Keratinocyte (primary cell): ENCODE results near the gene NCBP3. TPM values are rescaled to one million over a fixed set of nuclear protein-coding genes. Genes with fewer than 3 reads are reported as not detected.

Experiments used
- DNase-seq: peaks from one replicate; pipeline ENCODE4 v3.0.0-alpha.2; 2011; ENCODE audit warnings: low read depth, missing footprints, low spot score
- FAIRE-seq: peaks from 2 replicates; lab custom pipeline; 2011; peaks lifted over from hg19 to GRCh38; lab: Jason Lieb, UNC
- H2AFZ ChIP-seq: 2 replicates; pipeline ENCODE4 v1.6.0; 2012; ENCODE audit warnings: low read length, control low read depth, inconsistent platforms; ENCODE audit not compliant: control insufficient read depth
- H3K27ac ChIP-seq: 2 replicates; pipeline ENCODE4 v1.5.1; 2011; ENCODE audit warnings: low read length; ENCODE audit not compliant: control insufficient read depth, insufficient read depth
- H3K27me3 ChIP-seq: 3 replicates; pipeline ENCODE4 v1.6.0; 2011; ENCODE audit warnings: low read length; ENCODE audit not compliant: control insufficient read depth, insufficient read depth; ENCODE audit errors: extremely low read depth
- H3K36me3 ChIP-seq, 2 experiments: 2 replicates in 1 of 2; 3 replicates in 1 of 2; pipeline ENCODE4 v1.5.1; 2011; ENCODE audit warnings: low read length in 2 of 2, mild to moderate bottlenecking in 1 of 2; ENCODE audit not compliant: control insufficient read depth in 2 of 2, insufficient read depth in 2 of 2; ENCODE audit errors: extremely low read depth in 1 of 2
- H3K4me1 ChIP-seq: 3 replicates; pipeline ENCODE4 v1.5.1; 2011; ENCODE audit warnings: low read length; ENCODE audit not compliant: control insufficient read depth, insufficient read depth; ENCODE audit errors: extremely low read depth
- H3K4me2 ChIP-seq: 3 replicates; pipeline ENCODE4 v1.6.0; 2011; ENCODE audit warnings: low read depth, low read length; ENCODE audit not compliant: control insufficient read depth, insufficient read depth; ENCODE audit errors: extremely low read depth
- H3K4me3 ChIP-seq, 3 experiments: fragments of 200-600 bp in 1 of 3; sonication (generic) in 1 of 3; 2 replicates in 2 of 3; 3 replicates in 1 of 3; pipeline ENCODE4 v1.5.1; 2011 to 2016; ENCODE audit warnings: low read length in 3 of 3, mild to moderate bottlenecking in 3 of 3, control low read depth in 2 of 3, inconsistent platforms in 1 of 3, low read depth in 1 of 3, mixed read lengths in 1 of 3, mixed run types in 1 of 3, moderate library complexity in 1 of 3; ENCODE audit not compliant: control insufficient read depth in 2 of 3, insufficient read depth in 2 of 3; ENCODE audit errors: extremely low read depth in 1 of 3
- H3K79me2 ChIP-seq: 2 replicates; pipeline ENCODE4 v1.6.0; 2012; ENCODE audit warnings: low read length; ENCODE audit not compliant: control insufficient read depth, insufficient read depth
- H3K9ac ChIP-seq: 3 replicates; pipeline ENCODE4 v1.6.0; 2011; ENCODE audit warnings: low read length; ENCODE audit not compliant: control insufficient read depth, insufficient read depth; ENCODE audit errors: extremely low read depth
- H3K9me1 ChIP-seq: 3 replicates; pipeline ENCODE4 v1.6.0; 2011; ENCODE audit warnings: low read length; ENCODE audit not compliant: control insufficient read depth, insufficient read depth; ENCODE audit errors: extremely low read depth
- H3K9me3 ChIP-seq: 2 replicates; pipeline ENCODE4 v1.5.1; 2012; ENCODE audit warnings: low read depth, low read length; ENCODE audit not compliant: control insufficient read depth
- H4K20me1 ChIP-seq: 3 replicates; pipeline ENCODE4 v1.6.0; 2011; ENCODE audit warnings: low read length; ENCODE audit not compliant: control insufficient read depth, insufficient read depth; ENCODE audit errors: extremely low read depth
- CTCF ChIP-seq, 3 experiments: IDR thresholded peaks in 1 of 3; conservative IDR thresholded peaks in 1 of 3; optimal IDR thresholded peaks in 1 of 3; 2 replicates in 2 of 3; 3 replicates in 1 of 3; pipeline versions ENCODE3 to v1.5.1; 2011; ENCODE audit warnings: low read length in 3 of 3, mild to moderate bottlenecking in 3 of 3, moderate library complexity in 2 of 3, control low read depth in 1 of 3, inconsistent platforms in 1 of 3; ENCODE audit not compliant: insufficient read depth in 2 of 3; ENCODE audit errors: extremely low read depth in 1 of 3
- EZH2 ChIP-seq: IDR thresholded peaks from one replicate; pipeline ENCODE4 v1.6.1; 2012; ENCODE audit warnings: inconsistent platforms, mild to moderate bottlenecking, low read length, moderate library complexity
- dilution Hi-C: fragments of 300-500 bp; cut with MboI; formaldehyde crosslinking; loops from one replicate; pipeline ENCODE4 v1.7.0; 2020; ENCODE audit warnings: low sequenced_read_pairs; ENCODE audit not compliant: extremely low pct_ligation_motif_present
- polyA plus RNA-seq, 5 experiments: library from polyadenylated mRNA; depleted of rRNA in 3 of 5; stranded (reverse) in 3 of 5; stranded (forward) in 1 of 5; unstranded in 1 of 5; fragments of >200 nt; gene quantifications; 1 replicate in 1 of 5; 2 replicates in 3 of 5; 3 replicates in 1 of 5; pipeline versions ENCODE4 v1.2.1 to v1.2.3, GENCODE V29; 2011 to 2012; ENCODE audit warnings: missing spikeins in 2 of 5, low read depth in 1 of 5, low replicate concordance in 1 of 5

NCBP3 gene
- polyA plus RNA-seq, 1 donor (not counting 4 experiments of a cell fraction or from before 2014, with no cell fraction given): 22.1 TPM

- Histone ChIP-seq H4K20me1 (no peaks in the 10 kb centered on the region), H3K4me3 (no peak overlapping the region), H3K9ac (no peak overlapping the region), H3K9me1 (no peaks in the 10 kb centered on the region), H3K27ac (no peak overlapping the region), H3K79me2 (no peaks in the 10 kb centered on the region), H2AFZ (no peak overlapping the region), H3K36me3 (peaks cover 0 to 5% of the 10 kb centered on the region in 2 experiments), H3K4me2 (no peak overlapping the region), H3K4me1 (no peaks in the 10 kb centered on the region), H3K27me3 (no peaks in the 10 kb centered on the region), H3K9me3 (no peaks in the 10 kb centered on the region)
- DNase-seq (no peak), FAIRE-seq (no peak)
- TF ChIP-seq EZH2: no peak
- no peak for TF ChIP-seq CTCF (optimal IDR thresholded peaks at IDR 0.05 in 1 of 3, IDR thresholded peaks at IDR 0.05 in 1 of 3, conservative IDR thresholded peaks at IDR 0.05 in 1 of 3; ENCODE audit: extremely low read depth in 1 of 3, insufficient read depth in 2 of 3, low read length in 3 of 3)
- dilution Hi-C loops: no loop called here
Measured at GRCh38 chr17:3880983-3881382, 34.9 kb upstream of the NCBP3 start.

GRCh38 chr17:3879591-3880417 is 33.8 kb upstream of the NCBP3 start:
- Histone ChIP-seq H3K27ac (no peak overlapping the region), H3K9ac (no peak overlapping the region)

More at GRCh38 chr17:3879591-3880417, 33.8 kb upstream of the NCBP3 start:
- Histone ChIP-seq H4K20me1 (no peaks in the 10 kb centered on the region), H3K4me3 (no peak overlapping the region), H3K9me1 (no peaks in the 10 kb centered on the region), H2AFZ (no peak overlapping the region), H3K4me2 (no peak overlapping the region), H3K79me2 (no peaks in the 10 kb centered on the region), H3K4me1 (no peaks in the 10 kb centered on the region), H3K9me3 (no peaks in the 10 kb centered on the region), H3K27me3 (no peaks in the 10 kb centered on the region), H3K36me3 (peaks cover 0 to 5% of the 10 kb centered on the region in 2 experiments)
- TF ChIP-seq EZH2 (no peak), CTCF (optimal IDR thresholded peaks at IDR 0.05 in 1 of 3, IDR thresholded peaks at IDR 0.05 in 1 of 3, conservative IDR thresholded peaks at IDR 0.05 in 1 of 3; ENCODE audit: extremely low read depth in 1 of 3, insufficient read depth in 2 of 3, low read length in 3 of 3) (no peak)
- DNase-seq (no peak), FAIRE-seq (no peak)
- dilution Hi-C loops: no loop called here
